ENCODE data around the gene MARF1. TPM values are rescaled to one million over a fixed set of nuclear protein-coding genes. Genes with fewer than 3 reads are reported as not detected.

MARF1 gene
- total and polyA plus RNA-seq, 2 of the 8 experiments (the other 6 are each of a cell fraction or from before 2014, with no cell fraction given) = 5.6 to 31.4 TPM

GRCh38 chr16:15653227-15653626 lies 10.3 kb upstream of the MARF1 start:
- H3K18ac ChIP-seq (ENCODE audit: extremely low read depth, low read length) = no peak overlapping the region
- no peaks in the 10 kb centered on the region for H3K9me3 ChIP-seq (ENCODE audit: insufficient read depth in 2 of 2, low read depth in 1 of 2, low read length in 1 of 2)
- no peak overlapping the region for H3K4me2 ChIP-seq (ENCODE audit: insufficient read depth in 1 of 2, low read depth in 2 of 2, low read length in 2 of 2)
- H2AFZ ChIP-seq (ENCODE audit: low read length) = no peak overlapping the region
- peaks cover 0 to 3% (median 1%) of the 10 kb centered on the region in 4 experiments; a peak in 2 of 7 replicates for H3K4me1 ChIP-seq (replicated peaks in 1 of 4; ENCODE audit: control insufficient read depth in 3 of 4, insufficient read depth in 4 of 4, low read length in 3 of 4)
- DNase-seq (ENCODE audit: low read depth in 1 of 2, low spot score in 2 of 2) = no peak
- no peaks in the 10 kb centered on the region for H3K27me3 ChIP-seq (replicated peaks in 1 of 4; ENCODE audit: control insufficient read depth in 3 of 4, extremely low read depth in 1 of 4, insufficient read depth in 3 of 4, low read length in 3 of 4)
- H4K20me1 ChIP-seq (replicated peaks in 1 of 2; ENCODE audit: control insufficient read depth in 1 of 2, insufficient read depth in 2 of 2, low read length in 2 of 2) = peaks cover 1 to 7% of the 10 kb centered on the region in 2 experiments
- H3K23me2 ChIP-seq (ENCODE audit: low read depth, low read length) = peaks cover 6% of the 10 kb centered on the region
- ChIA-PET POLR2A (ENCODE audit: partially characterized antibody) (interaction anchor here (0.7 to 1.2 kb wide), 3 partner anchors 10 to 18 kb away, joined by 3 to 4 read pairs (median 3); partner anchors contain the start of gene MARF1), CTCF (ENCODE audit: partially characterized antibody) (interaction anchor here (1.1 kb wide), 1 partner anchor 19 kb away, joined by 3 read pairs; no protein-coding TSS in a partner anchor)
- no peak overlapping the region for H3K56ac ChIP-seq (replicated peaks; ENCODE audit: insufficient read length, low read depth, low read length)
- H3K27ac ChIP-seq (ENCODE audit: low read depth, low read length) = no peak overlapping the region
- FAIRE-seq = no peak
- no peak for TF ChIP-seq NRF1 (IDR thresholded peaks at IDR 0.05; ENCODE audit: low read depth, low read length)
- no peak for TF ChIP-seq CREB1 (IDR thresholded peaks at IDR 0.05)
- TF ChIP-seq NANOG (IDR thresholded peaks at IDR 0.05; ENCODE audit: insufficient read depth, low read depth, low read length, poor library complexity, severe bottlenecking) = no peak
- TF ChIP-seq TCF12 (IDR thresholded peaks at IDR 0.05; ENCODE audit: low read depth, low read length) = no peak
- no peak overlapping the region for H2BK120ac ChIP-seq (replicated peaks; ENCODE audit: low read depth, low read length)
- no peak overlapping the region for H4K5ac ChIP-seq (ENCODE audit: insufficient read length, low read depth, low read length)
- no peak overlapping the region for H4K91ac ChIP-seq (replicated peaks; ENCODE audit: insufficient read length, low read length)
- H3K4ac ChIP-seq (replicated peaks; ENCODE audit: insufficient read length, low read depth, low read length) = no peak overlapping the region
- H3K79me1 ChIP-seq (ENCODE audit: low read depth, low read length) = peaks cover 8% of the 10 kb centered on the region; the same call in 1 of the 2 replicates
- H3K9ac ChIP-seq (replicated peaks in 1 of 4; ENCODE audit: extremely low read depth in 1 of 4, low read depth in 3 of 4, low read length in 3 of 4) = no peak overlapping the region
- H2BK15ac ChIP-seq (ENCODE audit: low read length) = no peak overlapping the region
- H2BK20ac ChIP-seq (ENCODE audit: low read length) = no peak overlapping the region
- no peaks in the 10 kb centered on the region for H3K36me3 ChIP-seq (ENCODE audit: control insufficient read depth in 2 of 4, insufficient read depth in 4 of 4, low read length in 3 of 4)
- H2BK5ac ChIP-seq (ENCODE audit: low read depth, low read length) = no peak overlapping the region
- H2BK12ac ChIP-seq (ENCODE audit: low read depth, low read length) = no peak overlapping the region
- H2AK5ac ChIP-seq (ENCODE audit: low read depth, low read length) = no peak overlapping the region
- H3K4me3 ChIP-seq (ENCODE audit: extremely low read depth in 1 of 4, insufficient read depth in 2 of 4, low read depth in 3 of 4, low read length in 4 of 4) = no peak overlapping the region
- H3K14ac ChIP-seq (ENCODE audit: insufficient read length) = no peak overlapping the region
- H3K23ac ChIP-seq (ENCODE audit: insufficient read length) = no peak overlapping the region
- WGBS, 2 experiments (ENCODE audit: extremely low coverage in 1 of 2, insufficient coverage in 1 of 2, insufficient read length in 1 of 2, insufficient replicate concordance in 2 of 2, low coverage in 1 of 2, low lambda C conversion rate in 2 of 2, missing lambda C conversion rate in 1 of 2) = 78 to 100% methylated on average over 1 to 4 of the region's 4 CpGs
- peaks cover 0 to 28% of the 10 kb centered on the region in 2 experiments; a peak in 3 of 4 replicates for H3K79me2 ChIP-seq (ENCODE audit: control insufficient read depth in 1 of 2, insufficient read depth in 2 of 2, low read length in 2 of 2)
- H4K8ac ChIP-seq (ENCODE audit: extremely low read depth, insufficient read depth, low read length) = no peak overlapping the region

All from H1 (cell line).